GM19238 (cell line): ENCODE data around the gene DKC1.
"Not testable (repeated sequence)": the region's sequence is repeated elsewhere in the genome, so short reads cannot be mapped to it uniquely, and the experiment has no call there.

ENCODE experiments used
- DNase-seq: peaks from one replicate; pipeline ENCODE4 v3.0.0; 2011; ENCODE audit warnings: low spot score; ENCODE audit not compliant: insufficient read length

DKC1 gene

GRCh38 chrX:154817048-154817618 is 54.5 kb downstream of the DKC1 start:
- not testable (repeated sequence) for DNase-seq

- no peak for DNase-seq
These were observed 56.5 kb downstream of the DKC1 start for GRCh38 chrX:154818916-154819770.

GRCh38 chrX:154819771-154820341 is 57.2 kb downstream of the DKC1 start:
- no peak for DNase-seq

- DNase-seq: no peak
These were observed 58.9 kb downstream of the DKC1 start for GRCh38 chrX:154821523-154821922.

GRCh38 chrX:154822029-154822428 is 59.4 kb downstream of the DKC1 start:
- no peak for DNase-seq

GRCh38 chrX:154824638-154825037 is 62.0 kb downstream of the DKC1 start:
- no peak for DNase-seq

- not testable (repeated sequence) for DNase-seq
These were observed 62.9 kb downstream of the DKC1 start for GRCh38 chrX:154825586-154825985.
